ENCODE data around the gene ZBBX.
"Not testable (repeated sequence)": the region's sequence is repeated elsewhere in the genome, so short reads cannot be mapped to it uniquely, and the experiment has no call there.

- TF ChIP-seq CTCF, POLR2A (IDR thresholded peaks at IDR 0.05): not testable (repeated sequence)
These were observed 42.3 kb upstream of the ZBBX start for GRCh38 chr3:167422396-167422795.

Data from testis (tissue), 2 donors.